CD4-positive, alpha-beta T cell (primary cell): Measurements from ENCODE around the gene COA6. TPM values are rescaled to one million over a fixed set of nuclear protein-coding genes. Genes with fewer than 3 reads are reported as not detected.

Source experiments
- ATAC-seq: fragments of 200-7000 bp; cut with Tn5 transposase; one replicate; pipeline ENCODE4 v1.10.0; 2022; ENCODE audit warnings: mild to moderate bottlenecking; ENCODE audit not compliant: poor library complexity
- CTCF ChIA-PET: fragments of 350-600 bp; sonication (Branson Sonifier 250); formaldehyde crosslinking; loops from one replicate; lab custom pipeline; 2021; ENCODE audit warnings: antibody characterized with exemption, inconsistent platforms; lab: Charles Lee
- POLR2A ChIA-PET: fragments of 350-600 bp; sonication (Branson Sonifier 250); formaldehyde crosslinking; loops from one replicate; lab custom pipeline; 2021; ENCODE audit warnings: antibody characterized with exemption, inconsistent platforms; lab: Charles Lee
- DNase-seq, 14 experiments: peaks; one replicate each; pipeline ENCODE4 v3.0.0-alpha.2; 2013 to 2020; ENCODE audit warnings: mixed read lengths in 2 of 14
- H3K27ac ChIP-seq, 2 donors: one replicate each; pipeline versions ENCODE4 v1.5.1 to v1.7.0; 2013; ENCODE audit warnings: low read length in 2 of 2, low read depth in 1 of 2, mild to moderate bottlenecking in 1 of 2
- H3K27me3 ChIP-seq, 2 experiments: 1 replicate in 1 of 2; 2 replicates in 1 of 2; pipeline versions ENCODE4 v1.6.1 to v1.7.0; 2013; ENCODE audit warnings: low read length in 2 of 2, control low read depth in 1 of 2, mild to moderate bottlenecking in 1 of 2, moderate library complexity in 1 of 2; ENCODE audit not compliant: insufficient read depth in 2 of 2, control insufficient read depth in 1 of 2
- H3K36me3 ChIP-seq: one replicate; pipeline ENCODE4 v1.6.1; 2013; ENCODE audit warnings: low read length, control low read depth; ENCODE audit not compliant: insufficient read depth
- H3K4me1 ChIP-seq: one replicate; pipeline ENCODE4 v1.6.1; 2013; ENCODE audit warnings: low read length, control low read depth; ENCODE audit not compliant: insufficient read depth
- H3K4me3 ChIP-seq: one replicate; pipeline ENCODE4 v1.5.1; 2013; ENCODE audit warnings: mild to moderate bottlenecking, low read length, moderate library complexity
- H3K9me3 ChIP-seq, 2 experiments: 1 replicate in 1 of 2; 2 replicates in 1 of 2; pipeline versions ENCODE4 v1.6.1 to v1.7.0; 2013; ENCODE audit warnings: low read length in 2 of 2, mild to moderate bottlenecking in 2 of 2, control low read depth in 1 of 2, moderate library complexity in 1 of 2; ENCODE audit not compliant: control insufficient read depth in 1 of 2, insufficient read depth in 1 of 2
- H3K27ac Mint-ChIP-seq: one replicate; pipeline ENCODE4 v1.8.0; 2020; ENCODE audit warnings: mixed read lengths
- H3K27me3 Mint-ChIP-seq: one replicate; pipeline ENCODE4 v1.8.0; 2021; ENCODE audit warnings: mixed read lengths
- H3K36me3 Mint-ChIP-seq: one replicate; pipeline ENCODE4 v1.8.0; 2021; ENCODE audit warnings: low read depth, mixed read lengths
- H3K4me1 Mint-ChIP-seq: one replicate; pipeline ENCODE4 v1.8.0; 2021; ENCODE audit warnings: low read depth, mixed read lengths
- H3K4me3 Mint-ChIP-seq: one replicate; pipeline ENCODE4 v1.8.0; 2020; ENCODE audit warnings: mild to moderate bottlenecking, mixed read lengths
- H3K9me3 Mint-ChIP-seq: one replicate; pipeline ENCODE4 v1.8.0; 2020; ENCODE audit warnings: mixed read lengths
- CTCF ChIP-seq: fragments of 200-600 bp; IDR thresholded peaks from one replicate; pipeline ENCODE4 v1.8.0; 2022; ENCODE audit warnings: antibody characterized with exemption, mild to moderate bottlenecking
- intact Hi-C, 2 experiments: fragments of 100-400 bp; cut with DNase I in 1 of 2; cut with micrococcal nuclease in 1 of 2; formaldehyde crosslinking; loops; one replicate each; pipeline versions ENCODE4 v1.15.1 to v1.9.0; 2023 to 2025; cut with DNase I, micrococcal nuclease
- total RNA-seq, 174 experiments: library from RNA in 2 of 174; stranded (reverse) in 2 of 174; gene quantifications; one replicate each; pipeline ENCODE4 v1.2.3 and lab custom pipeline; 2021 to 2026

COA6 gene
- total RNA-seq, 2 experiments from 2014 or later, result 10.0 to 12.2 TPM

GRCh38 chr1:234386122-234386521 is 12.9 kb downstream of the COA6 start:
- CTCF ChIA-PET, result interaction anchor here (1.2 kb wide), 1 partner anchor 59 kb away, joined by 3 read pairs; no protein-coding TSS in a partner anchor
- ATAC-seq, result no peak
- Histone ChIP-seq H3K4me3 (peak overlapping the region; percentile 6), H3K27me3 (no peaks in the 10 kb centered on the region), H3K36me3 (peaks cover 27% of the 10 kb centered on the region), H3K27ac (no peak overlapping the region), H3K4me1 (peaks cover 4% of the 10 kb centered on the region), H3K9me3 (no peaks in the 10 kb centered on the region)
- no peak for TF ChIP-seq CTCF
- Mint-ChIP-seq H3K27me3 (no peaks in the 10 kb centered on the region), H3K9me3 (no peaks in the 10 kb centered on the region), H3K36me3 (peaks cover 63% of the 10 kb centered on the region), H3K4me3 (no peak overlapping the region), H3K27ac (peak overlapping the region; percentile 75), H3K4me1 (peaks cover 14% of the 10 kb centered on the region)
- DNase-seq, result no peak
- intact Hi-C loops, result no loop called here
- POLR2A ChIA-PET, result interaction anchor here (1.1 kb wide), 1 partner anchor 12 kb away, joined by 3 read pairs; no protein-coding TSS in a partner anchor

- ChIA-PET POLR2A (interaction anchor here (1.2 kb wide), 1 partner anchor 14 kb away, joined by 3 read pairs; no protein-coding TSS in a partner anchor), CTCF (interaction anchor here (1.3 kb wide), 1 partner anchor 78 kb away, joined by 4 read pairs; no protein-coding TSS in a partner anchor)
- no peaks in the 10 kb centered on the region for H3K9me3 Mint-ChIP-seq
- DNase-seq, result no peak
- peaks cover 57% of the 10 kb centered on the region for H3K36me3 Mint-ChIP-seq
- no peak overlapping the region for H3K27ac Mint-ChIP-seq
- Histone ChIP-seq H3K9me3 (no peaks in the 10 kb centered on the region), H3K4me1 (peaks cover 4% of the 10 kb centered on the region), H3K27me3 (no peaks in the 10 kb centered on the region), H3K4me3 (no peak overlapping the region), H3K27ac (no peak overlapping the region), H3K36me3 (peaks cover 24% of the 10 kb centered on the region)
- no peaks in the 10 kb centered on the region for H3K27me3 Mint-ChIP-seq
- peaks cover 6% of the 10 kb centered on the region for H3K4me1 Mint-ChIP-seq
- intact Hi-C loops, result no loop called here
- no peak for TF ChIP-seq CTCF
- no peak for ATAC-seq
- H3K4me3 Mint-ChIP-seq, result no peak overlapping the region
These were observed 14.8 kb downstream of the COA6 start for GRCh38 chr1:234388094-234388493.

GRCh38 chr1:234393190-234393589 is 19.9 kb downstream of the COA6 start:
- no peaks in the 10 kb centered on the region for H3K9me3 Mint-ChIP-seq
- peak; percentile 84 for ATAC-seq

More at GRCh38 chr1:234393190-234393589, 19.9 kb downstream of the COA6 start:
- peaks cover 18% of the 10 kb centered on the region for H3K36me3 ChIP-seq
- intact Hi-C loops, result loop anchor here (1.0 to 2.0 kb wide), 2 partner anchors 16 to 18 kb away; no protein-coding TSS in a partner anchor
- H3K27ac ChIP-seq, result no peak overlapping the region
- H3K4me3 Mint-ChIP-seq, result peak overlapping the region; percentile 56
- no peaks in the 10 kb centered on the region for H3K27me3 ChIP-seq
- DNase-seq, result peak in 5 of 14 experiments; percentile 8 to 63 (median 44)
- no peaks in the 10 kb centered on the region for H3K9me3 ChIP-seq
- H3K4me3 ChIP-seq, result no peak overlapping the region
- H3K27me3 Mint-ChIP-seq, result no peaks in the 10 kb centered on the region
- peaks cover 24% of the 10 kb centered on the region for H3K4me1 Mint-ChIP-seq
- POLR2A ChIA-PET, result interaction anchor here (0.7 to 2.2 kb wide), 5 partner anchors 9 to 85 kb away, joined by 3 to 12 read pairs (median 3); partner anchors contain the start of gene COA6
- H3K36me3 Mint-ChIP-seq, result peaks cover 56% of the 10 kb centered on the region
- CTCF ChIA-PET, result interaction anchor here (0.7 to 2.4 kb wide), 8 partner anchors 11 to 1111 kb away, joined by 3 to 16 read pairs (median 4); partner anchors contain the start of gene B3GALNT2
- peak; percentile 51 for TF ChIP-seq CTCF
- H3K27ac Mint-ChIP-seq, result peak overlapping the region; percentile 86
- H3K4me1 ChIP-seq, result no peaks in the 10 kb centered on the region
